Measurements from ENCODE around the gene SLAMF6.

SLAMF6 gene

DNA sequence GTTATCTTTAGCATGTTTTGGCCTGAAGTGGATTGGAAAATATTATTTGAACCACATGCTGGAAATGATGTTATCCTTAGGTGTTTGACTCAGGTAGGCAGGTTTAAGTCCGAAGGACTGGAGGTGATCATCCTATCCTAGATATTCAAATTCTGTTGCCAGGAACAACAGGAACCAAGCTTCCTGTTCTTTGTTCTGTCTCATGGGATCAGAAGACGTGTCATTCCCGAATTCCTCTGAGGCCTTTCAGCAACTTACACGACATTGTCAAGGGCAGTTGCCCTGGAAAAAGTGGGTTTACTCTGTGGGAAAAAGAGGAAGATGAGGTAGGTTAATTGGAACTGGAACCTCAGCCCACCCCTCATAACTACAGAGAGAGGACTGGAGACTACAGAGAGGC, 36.6 kb downstream of the SLAMF6 start:
- TF ChIP-seq, protein P1, sequence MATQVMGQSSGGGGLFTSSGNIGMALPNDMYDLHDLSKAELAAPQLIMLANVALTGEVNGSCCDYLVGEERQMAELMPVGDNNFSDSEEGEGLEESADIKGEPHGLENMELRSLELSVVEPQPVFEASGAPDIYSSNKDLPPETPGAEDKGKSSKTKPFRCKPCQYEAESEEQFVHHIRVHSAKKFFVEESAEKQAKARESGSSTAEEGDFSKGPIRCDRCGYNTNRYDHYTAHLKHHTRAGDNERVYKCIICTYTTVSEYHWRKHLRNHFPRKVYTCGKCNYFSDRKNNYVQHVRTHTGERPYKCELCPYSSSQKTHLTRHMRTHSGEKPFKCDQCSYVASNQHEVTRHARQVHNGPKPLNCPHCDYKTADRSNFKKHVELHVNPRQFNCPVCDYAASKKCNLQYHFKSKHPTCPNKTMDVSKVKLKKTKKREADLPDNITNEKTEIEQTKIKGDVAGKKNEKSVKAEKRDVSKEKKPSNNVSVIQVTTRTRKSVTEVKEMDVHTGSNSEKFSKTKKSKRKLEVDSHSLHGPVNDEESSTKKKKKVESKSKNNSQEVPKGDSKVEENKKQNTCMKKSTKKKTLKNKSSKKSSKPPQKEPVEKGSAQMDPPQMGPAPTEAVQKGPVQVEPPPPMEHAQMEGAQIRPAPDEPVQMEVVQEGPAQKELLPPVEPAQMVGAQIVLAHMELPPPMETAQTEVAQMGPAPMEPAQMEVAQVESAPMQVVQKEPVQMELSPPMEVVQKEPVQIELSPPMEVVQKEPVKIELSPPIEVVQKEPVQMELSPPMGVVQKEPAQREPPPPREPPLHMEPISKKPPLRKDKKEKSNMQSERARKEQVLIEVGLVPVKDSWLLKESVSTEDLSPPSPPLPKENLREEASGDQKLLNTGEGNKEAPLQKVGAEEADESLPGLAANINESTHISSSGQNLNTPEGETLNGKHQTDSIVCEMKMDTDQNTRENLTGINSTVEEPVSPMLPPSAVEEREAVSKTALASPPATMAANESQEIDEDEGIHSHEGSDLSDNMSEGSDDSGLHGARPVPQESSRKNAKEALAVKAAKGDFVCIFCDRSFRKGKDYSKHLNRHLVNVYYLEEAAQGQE (IDR thresholded peaks at IDR 0.05; ENCODE audit: insufficient read depth in 1 of 2, low read depth in 2 of 2, low read length in 2 of 2): no peak

DNA sequence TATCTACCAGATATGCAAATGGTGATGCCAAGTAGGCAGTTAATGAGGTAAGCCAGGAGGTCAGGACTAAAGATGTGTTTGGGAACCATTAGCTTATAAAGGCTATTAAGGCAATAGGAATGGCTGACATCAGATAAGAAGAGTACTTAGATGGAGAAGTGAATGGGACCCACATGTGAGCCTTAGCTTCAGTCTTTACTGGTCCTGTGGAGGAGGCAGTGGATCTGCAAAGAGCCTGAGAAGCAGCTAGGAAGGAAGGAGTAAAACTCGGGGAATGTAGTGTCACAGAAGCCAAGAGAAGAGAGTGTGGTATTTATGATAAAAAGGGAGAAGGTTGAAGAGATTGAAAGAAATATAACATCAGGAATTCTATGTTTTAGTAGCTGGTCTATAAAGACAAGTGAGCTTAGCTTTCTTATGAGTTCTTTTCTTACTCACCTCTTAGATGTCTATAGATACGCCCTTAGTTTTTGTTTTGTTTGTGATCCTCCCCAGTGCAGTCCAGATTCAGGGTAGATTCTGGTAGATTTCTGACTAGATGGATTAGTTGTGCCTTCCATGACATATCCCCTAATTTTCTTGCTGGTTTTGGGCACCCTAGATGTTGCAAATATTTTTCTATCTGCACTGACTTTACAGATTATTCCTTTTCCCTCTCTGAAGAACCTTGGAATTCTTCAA, 39.4 kb downstream of the SLAMF6 start:
- no peak for TF ChIP-seq POLR2AphosphoS5 (IDR thresholded peaks at IDR 0.05; ENCODE audit: low read depth, low read length)
- TF ChIP-seq SIN3A (IDR thresholded peaks at IDR 0.05; ENCODE audit: borderline replicate concordance, insufficient read depth, low read length): no peak
- TF ChIP-seq TAF1 (IDR thresholded peaks at IDR 0.05; ENCODE audit: borderline replicate concordance, insufficient read depth, low read length): no peak
- TF ChIP-seq FOXP2 (optimal IDR thresholded peaks at IDR 0.05; ENCODE audit: borderline replicate concordance, extremely low read depth, extremely low read length, insufficient read depth): no peak
- TF ChIP-seq, protein P1 (IDR thresholded peaks at IDR 0.05; ENCODE audit: insufficient read depth in 1 of 2, low read depth in 2 of 2, low read length in 2 of 2): no peak

DNA sequence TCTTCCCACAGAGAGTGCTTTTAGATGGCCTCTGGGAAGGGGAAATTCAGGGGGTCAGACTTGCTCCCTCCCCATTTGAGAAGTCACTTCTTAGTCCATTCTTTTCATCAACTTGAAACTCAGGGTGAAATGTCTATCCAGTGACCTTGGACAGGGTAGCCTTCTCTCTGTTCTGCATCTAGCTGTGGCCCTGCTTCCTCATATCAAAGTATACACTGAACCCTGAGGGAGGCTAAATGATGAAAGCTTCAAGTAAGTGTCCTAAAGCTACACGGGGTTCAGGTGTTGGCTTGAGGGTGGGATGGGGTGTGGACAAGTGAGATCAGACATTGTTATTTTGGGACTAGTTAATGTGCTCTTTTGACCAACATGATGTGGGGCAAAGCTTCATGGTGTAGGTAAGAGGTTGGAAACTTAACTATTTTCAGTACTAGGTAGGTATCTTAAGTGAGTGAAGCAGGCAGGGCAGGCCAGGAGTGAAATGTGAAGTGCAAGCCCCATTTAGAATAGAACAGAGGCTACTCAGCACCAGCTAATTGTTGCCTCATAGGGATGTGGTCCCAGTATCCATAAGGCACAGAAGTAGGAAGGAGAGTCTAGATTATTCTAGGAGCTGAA, 41.0 kb downstream of the SLAMF6 start:
- no peak for TF ChIP-seq TAF1 (IDR thresholded peaks at IDR 0.05; ENCODE audit: borderline replicate concordance, insufficient read depth, low read length)
- TF ChIP-seq POLR2AphosphoS5 (IDR thresholded peaks at IDR 0.05; ENCODE audit: low read depth, low read length): no peak

DNA sequence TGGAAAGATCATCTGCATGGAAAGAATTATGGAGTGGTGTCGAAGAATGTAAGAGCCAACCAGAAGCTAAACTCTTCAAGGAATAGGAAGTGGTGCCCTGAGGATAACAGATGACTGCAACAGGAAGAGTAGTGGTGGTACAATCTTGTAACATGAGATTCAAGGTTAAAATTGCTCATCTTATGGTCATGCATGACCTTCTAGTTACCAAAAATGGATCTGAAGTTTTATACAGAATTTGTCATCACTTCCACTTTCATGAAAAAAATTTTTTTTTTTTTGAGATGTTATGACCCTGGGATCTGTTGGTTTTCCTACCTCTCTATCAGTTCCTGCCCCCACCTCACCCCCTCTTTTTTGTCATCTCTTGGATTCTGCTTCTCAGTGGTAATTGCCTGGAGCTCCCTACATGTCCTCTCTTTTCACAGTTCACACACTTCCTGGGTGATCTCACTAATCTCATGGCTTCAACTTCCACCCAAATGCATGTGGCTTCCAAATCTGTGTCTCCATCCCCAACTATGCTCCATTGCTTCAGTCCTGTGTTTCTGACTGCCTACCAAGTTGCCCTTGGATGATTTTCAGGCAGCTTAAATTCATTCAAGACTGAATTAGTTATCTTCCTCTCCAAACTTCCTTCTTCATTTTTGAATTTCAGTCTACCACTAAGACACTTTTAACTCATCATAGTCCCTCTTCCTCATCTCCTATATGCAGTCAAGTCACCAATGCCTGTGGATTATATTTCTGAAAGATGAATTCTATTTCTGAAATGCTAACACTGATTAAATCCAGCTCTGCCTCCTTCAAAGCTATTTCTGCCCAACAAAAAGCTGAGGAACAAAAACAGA, 48.4 kb downstream of the SLAMF6 start:
- TF ChIP-seq SIN3A (IDR thresholded peaks at IDR 0.05; ENCODE audit: borderline replicate concordance, insufficient read depth, low read length) (no peak), POLR2AphosphoS5 (IDR thresholded peaks at IDR 0.05; ENCODE audit: low read depth, low read length) (no peak), FOXP2 (optimal IDR thresholded peaks at IDR 0.05; ENCODE audit: borderline replicate concordance, extremely low read depth, extremely low read length, insufficient read depth) (no peak), TAF1 (IDR thresholded peaks at IDR 0.05; ENCODE audit: borderline replicate concordance, insufficient read depth, low read length) (no peak)
- TF ChIP-seq, protein P1 (IDR thresholded peaks at IDR 0.05; ENCODE audit: insufficient read depth in 1 of 2, low read depth in 2 of 2, low read length in 2 of 2): no peak

DNA sequence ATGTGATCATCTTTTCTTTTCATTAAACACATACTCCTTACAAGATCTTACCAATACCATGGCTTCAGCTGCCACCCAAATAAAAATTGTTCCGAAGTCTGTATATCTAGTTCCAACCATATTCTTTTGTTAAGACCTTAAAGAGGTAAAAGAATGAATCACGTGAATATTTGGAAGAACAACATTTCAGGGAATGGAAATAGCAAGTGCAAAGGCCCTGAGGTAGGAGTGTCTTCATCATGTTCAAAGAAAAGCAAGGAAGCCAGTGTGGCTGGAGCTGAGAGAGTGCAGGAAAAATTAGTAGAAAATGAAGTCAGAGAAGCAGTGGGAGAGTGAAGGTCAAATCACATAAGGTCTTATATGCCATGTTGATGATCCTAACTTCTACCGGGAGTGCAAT, 50.9 kb downstream of the SLAMF6 start:
- no peak for TF ChIP-seq SIN3A (IDR thresholded peaks at IDR 0.05; ENCODE audit: borderline replicate concordance, insufficient read depth, low read length)
- no peak for TF ChIP-seq FOXP2 (optimal IDR thresholded peaks at IDR 0.05; ENCODE audit: borderline replicate concordance, extremely low read depth, extremely low read length, insufficient read depth)
- TF ChIP-seq, protein P1 (IDR thresholded peaks at IDR 0.05; ENCODE audit: insufficient read depth in 1 of 2, low read depth in 2 of 2, low read length in 2 of 2): no peak
- TF ChIP-seq TAF1 (IDR thresholded peaks at IDR 0.05; ENCODE audit: borderline replicate concordance, insufficient read depth, low read length): no peak
- TF ChIP-seq POLR2AphosphoS5 (IDR thresholded peaks at IDR 0.05; ENCODE audit: low read depth, low read length): no peak

Measured in PFSK-1 (cell line).